Mammary epithelial cell (primary cell): ENCODE measurements around the gene SEMA4C.
A peak's percentile ranks its signal among the peaks of the same experiment; 100 is the strongest.

ENCODE experiments used
- CTCF ChIP-seq, 2 donors: IDR thresholded peaks in 1 of 2; conservative IDR thresholded peaks in 1 of 2; 2 replicates each; pipeline ENCODE4 v1.5.1; 2011 to 2012; ENCODE audit warnings: inconsistent platforms in 2 of 2, low read length in 2 of 2, mild to moderate bottlenecking in 2 of 2, control low read depth in 1 of 2, low read depth in 1 of 2; ENCODE audit not compliant: insufficient read depth in 1 of 2; ENCODE audit errors: extremely low read depth in 1 of 2
- EZH2 ChIP-seq: IDR thresholded peaks from 2 replicates; pipeline ENCODE4 v1.6.1; 2012; ENCODE audit warnings: low read length, inconsistent platforms, borderline replicate concordance

- TF ChIP-seq CTCF (conservative IDR thresholded peaks at IDR 0.05 in 1 of 2, IDR thresholded peaks at IDR 0.05 in 1 of 2; ENCODE audit: extremely low read depth in 1 of 2, insufficient read depth in 1 of 2, low read depth in 1 of 2, low read length in 2 of 2) (peak; percentile 58 to 71), EZH2 (no peak)
These were observed 12.1 kb downstream of the SEMA4C start, which contains the start of gene ANKRD39 for GRCh38 chr2:96857667-96858372.
